ENCODE data around the gene NR1I3.
"Not testable (repeated sequence)": the region's sequence is repeated elsewhere in the genome, so short reads cannot be mapped to it uniquely, and the experiment has no call there.

NR1I3 gene, protein sequence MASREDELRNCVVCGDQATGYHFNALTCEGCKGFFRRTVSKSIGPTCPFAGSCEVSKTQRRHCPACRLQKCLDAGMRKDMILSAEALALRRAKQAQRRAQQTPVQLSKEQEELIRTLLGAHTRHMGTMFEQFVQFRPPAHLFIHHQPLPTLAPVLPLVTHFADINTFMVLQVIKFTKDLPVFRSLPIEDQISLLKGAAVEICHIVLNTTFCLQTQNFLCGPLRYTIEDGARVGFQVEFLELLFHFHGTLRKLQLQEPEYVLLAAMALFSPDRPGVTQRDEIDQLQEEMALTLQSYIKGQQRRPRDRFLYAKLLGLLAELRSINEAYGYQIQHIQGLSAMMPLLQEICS

DNA sequence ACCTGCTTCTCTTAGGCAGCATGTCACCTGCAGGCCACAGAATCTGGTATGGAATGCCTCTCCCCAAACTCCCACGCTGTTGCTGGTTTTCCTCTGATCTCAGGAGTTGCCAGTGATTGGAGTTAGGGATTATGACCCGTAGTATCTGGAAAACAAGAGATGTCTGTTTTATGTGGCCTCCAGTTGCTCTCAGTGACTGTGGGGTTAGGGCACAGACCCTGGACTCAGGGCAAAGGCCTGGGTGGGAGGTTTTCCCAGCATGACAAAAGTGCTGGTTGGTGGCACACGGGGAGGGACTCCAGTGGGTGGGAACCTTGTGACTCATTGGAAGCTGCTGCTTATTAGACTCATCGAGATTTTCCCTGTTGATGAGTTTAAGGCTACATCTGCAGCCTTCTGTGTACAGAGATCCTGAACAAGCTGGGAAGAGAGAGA is at the start of gene NR1I3:
Gene NR1I3, minus strand, starts transcription at position 165 of the 435 bp plus-strand sequence. CDS start 1,638 bp downstream, outside the sequence.
- DNase-seq = no peak

DNA sequence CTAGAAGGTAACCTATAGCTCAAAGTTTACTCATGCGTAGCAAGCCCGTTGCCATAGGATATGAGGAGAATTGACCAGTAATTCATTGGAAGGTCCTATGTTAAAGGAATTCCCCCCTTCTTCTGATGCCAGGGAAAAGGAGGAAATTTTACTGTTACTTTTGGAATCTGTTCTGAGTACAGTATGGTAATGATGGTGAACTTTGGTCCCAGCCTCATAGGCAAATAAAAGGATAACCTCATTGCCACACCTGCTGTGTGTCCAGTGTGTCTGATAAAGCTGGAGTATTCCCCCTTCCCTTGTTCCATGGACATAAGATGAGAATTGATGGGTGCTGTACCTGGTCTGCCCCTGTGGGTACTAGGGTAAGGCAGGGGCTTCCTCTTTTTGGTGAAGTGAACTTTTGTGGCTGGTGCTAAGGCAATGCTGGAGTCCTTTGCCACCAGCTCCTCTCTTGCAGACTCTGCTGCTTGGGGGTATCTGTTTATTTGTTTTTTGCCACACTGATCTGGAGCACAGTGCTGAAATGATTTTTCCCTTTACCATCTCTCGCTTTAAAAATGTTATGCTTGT is 49.6 kb upstream of the NR1I3 start:
- no peak for DNase-seq

- peak; percentile 24 for DNase-seq
Measured at GRCh38 chr1:161285521-161285920, 47.5 kb upstream of the NR1I3 start.

DNA sequence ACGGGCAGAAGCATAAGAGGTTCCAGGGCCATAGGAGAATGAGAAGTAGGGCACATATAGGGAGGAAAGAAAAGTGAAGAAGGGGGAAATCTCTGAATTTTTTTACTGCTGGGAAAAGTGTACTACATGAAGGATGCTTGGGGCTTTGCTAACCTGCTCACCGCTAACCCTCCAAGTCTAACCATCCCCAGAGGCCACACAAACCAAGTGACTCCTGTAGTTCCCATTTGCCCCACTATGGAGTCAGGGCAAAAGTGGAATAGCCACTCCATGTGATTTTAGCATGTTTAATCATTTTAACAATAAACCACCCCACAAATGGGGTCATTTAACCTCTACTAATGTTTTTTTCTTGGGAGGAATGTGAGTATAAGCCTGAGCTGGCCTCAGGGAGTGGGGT is 47.1 kb upstream of the NR1I3 start:
- DNase-seq = no peak

- no peak for DNase-seq
Measured at GRCh38 chr1:161282991-161283390, 45.0 kb upstream of the NR1I3 start.

- no peak for DNase-seq
Measured at GRCh38 chr1:161274874-161275273, 36.9 kb upstream of the NR1I3 start.

GRCh38 chr1:161273402-161273801 is 35.4 kb upstream of the NR1I3 start:
- no peak for DNase-seq

GRCh38 chr1:161267321-161267720 is 29.3 kb upstream of the NR1I3 start:
- DNase-seq = peak; percentile 25

- no peak for DNase-seq
Measured at GRCh38 chr1:161266836-161267235, 28.8 kb upstream of the NR1I3 start.

GRCh38 chr1:161266202-161266601 is 28.2 kb upstream of the NR1I3 start:
- peak; percentile 28 for DNase-seq

DNA sequence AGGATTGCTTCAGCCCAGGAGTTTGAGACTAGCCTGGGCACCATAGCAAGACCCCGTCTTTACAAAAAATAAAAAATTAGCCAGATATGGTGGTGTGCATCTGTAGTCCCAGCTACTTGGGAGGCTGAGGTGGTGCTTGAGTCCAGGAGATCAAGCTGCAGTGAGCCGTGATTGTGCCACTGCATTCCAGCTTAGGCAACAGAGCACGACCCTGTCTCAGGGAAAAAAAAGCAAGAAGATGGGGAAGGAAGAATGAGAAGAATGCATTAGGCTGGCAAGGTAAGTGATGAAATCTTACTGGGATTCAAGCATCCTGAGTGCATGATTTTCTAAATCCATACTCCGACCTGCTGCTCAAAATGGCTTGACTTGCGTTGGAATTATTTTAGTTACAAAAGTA is 27.3 kb upstream of the NR1I3 start:
- no peak for DNase-seq

DNA sequence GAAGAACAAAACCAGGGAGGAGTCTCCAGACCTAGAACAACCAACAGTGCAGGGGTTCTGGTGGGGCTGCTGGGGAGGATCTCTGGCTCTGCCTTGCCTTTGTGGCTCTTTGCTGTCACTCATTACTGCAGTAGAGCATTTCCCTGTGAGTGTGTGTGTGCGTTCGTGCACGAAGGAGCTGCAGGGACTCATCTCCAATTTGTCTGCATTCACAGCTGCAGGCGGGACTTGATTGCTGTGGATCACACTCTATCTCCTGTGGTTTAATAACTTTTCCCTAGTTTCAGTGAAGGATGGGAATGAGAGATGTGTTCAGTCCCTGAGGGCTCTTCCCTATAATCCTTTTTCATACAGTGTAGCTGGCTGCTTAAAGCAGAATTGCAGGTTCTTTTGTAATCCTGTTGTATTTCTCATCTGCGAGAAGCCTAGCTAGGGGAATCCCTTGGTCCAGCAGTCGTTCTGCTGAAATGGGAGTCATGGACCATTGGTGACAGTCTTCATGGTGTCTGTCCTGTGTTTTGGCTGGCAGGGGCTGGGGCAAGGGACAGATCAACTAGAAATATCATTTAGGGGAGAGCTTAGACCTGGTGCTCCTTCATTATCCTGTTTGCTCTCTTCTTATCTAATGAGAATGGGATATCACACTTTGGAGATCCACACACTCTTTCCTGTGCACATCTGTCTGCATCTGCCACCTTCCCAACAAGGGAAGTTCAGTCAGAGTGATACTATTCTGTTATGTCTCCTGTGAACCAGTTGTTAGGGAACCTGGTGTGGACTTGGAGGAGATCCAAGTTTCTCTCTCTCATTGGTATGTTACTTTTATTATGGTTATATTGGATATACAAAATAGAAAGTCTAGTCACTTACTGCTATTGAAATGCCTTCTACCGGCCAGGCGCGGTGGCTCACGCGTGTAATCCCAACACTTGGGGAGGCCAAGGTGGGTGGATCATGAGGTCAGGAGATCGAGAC is 23.5 kb upstream of the NR1I3 start:
- peak; percentile 12 for DNase-seq

DNA sequence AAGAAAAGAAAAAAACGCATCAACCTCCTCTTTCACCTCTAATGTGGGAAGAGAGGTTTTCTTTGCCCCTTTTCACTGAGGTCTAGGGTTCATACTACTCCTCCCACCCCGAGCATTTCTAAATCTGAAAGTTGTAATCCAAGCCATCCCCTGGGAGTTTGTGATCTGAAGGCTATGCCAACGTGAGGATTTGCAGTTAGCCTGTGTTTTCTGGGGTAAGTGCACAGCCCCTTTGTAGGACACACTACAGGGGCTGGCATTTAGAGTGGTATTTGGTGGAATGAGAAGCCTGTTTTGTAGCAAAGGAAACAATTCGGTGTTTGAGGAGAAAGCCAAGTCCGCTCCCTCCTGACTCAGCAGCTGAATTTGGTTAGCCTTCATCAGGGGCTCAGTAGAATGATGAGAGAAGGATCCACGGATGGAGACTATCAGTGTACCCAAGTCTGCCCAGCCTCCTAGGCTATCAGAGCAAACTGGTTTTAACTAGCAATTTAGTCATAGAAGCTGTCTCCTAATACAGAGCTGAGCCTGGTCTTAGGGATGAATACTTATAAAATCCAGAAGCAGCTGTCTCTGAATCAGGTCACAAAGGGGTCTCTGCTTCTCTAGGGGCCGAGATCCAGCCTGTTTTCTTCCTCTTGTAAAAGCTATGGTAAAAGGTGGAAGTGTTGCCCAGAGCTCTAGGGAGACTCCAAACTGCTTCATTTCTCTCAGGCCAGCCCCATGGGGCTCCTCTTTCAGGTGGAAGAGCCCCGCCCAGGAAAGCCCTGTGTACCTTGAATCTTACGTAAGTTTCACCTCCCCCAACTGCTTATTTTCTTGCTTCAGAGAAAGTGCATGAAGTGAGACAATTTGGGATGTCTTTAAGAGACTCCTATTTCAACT is 22.6 kb upstream of the NR1I3 start:
- no peak for DNase-seq

- DNase-seq = no peak
Measured at GRCh38 chr1:161259765-161260164, 21.8 kb upstream of the NR1I3 start.

DNA sequence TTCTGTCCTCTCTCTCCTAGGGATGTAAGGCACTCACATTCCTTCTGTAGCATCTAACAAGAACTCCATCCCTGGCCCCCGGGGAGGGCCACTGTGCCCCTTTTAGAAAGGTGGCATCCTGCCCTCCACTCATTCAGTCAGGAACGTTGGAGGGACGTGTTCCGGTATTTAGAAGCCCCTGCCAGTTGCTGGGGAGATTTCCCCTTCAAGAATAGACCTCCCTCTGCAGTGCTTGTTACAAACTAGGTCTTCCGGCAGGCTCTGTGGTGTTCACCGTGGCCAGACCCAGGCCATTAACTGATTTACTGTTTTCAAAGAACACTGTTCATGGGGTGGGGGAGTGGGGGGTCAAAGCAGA is 21.3 kb upstream of the NR1I3 start:
- no peak for DNase-seq

DNA sequence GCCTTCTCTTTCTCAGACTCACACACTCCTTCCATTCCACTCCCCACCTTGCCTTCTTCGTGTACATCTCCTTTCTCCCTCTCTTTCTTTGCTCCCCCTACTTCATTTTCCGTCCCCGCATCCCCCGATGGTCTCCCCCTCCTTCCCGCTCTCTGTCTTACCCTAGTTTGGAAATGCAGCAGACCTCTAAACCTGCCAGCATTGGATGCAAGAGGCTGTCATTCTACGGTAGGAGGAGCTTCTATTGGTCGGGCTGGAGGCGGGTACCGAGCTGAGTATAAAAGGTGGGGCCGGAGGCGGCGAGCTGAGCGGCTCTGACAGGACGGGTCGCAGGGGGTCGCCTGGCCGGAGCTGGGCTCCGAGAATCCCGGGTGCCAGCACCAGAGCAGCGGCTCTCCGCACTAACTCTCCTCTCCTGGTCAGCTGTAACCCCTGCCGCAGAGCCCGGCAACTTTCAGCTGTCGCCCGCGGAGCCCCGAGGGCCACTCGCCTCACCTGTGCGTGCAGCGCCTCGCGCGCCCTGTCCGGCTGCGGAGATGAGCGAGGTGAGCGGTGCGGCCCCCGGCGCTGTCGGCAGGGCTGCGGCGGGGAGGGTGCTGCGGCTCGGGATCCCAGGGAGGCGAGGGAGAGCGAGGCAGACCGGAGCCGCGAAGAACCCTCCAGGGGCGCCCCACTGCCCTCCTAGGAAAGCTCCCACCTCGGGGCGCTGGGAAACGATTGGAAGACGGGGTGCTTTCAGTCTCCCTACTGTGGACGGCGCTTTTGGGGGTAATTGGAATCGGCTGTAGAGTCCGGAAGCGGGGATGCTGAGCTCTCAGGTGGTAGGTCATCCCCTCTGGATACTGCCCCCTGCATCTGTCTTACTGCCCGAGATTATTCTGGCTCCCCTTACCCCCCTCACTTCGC is 20.7 kb upstream of the NR1I3 start, which contains the start of gene PCP4L1:
Gene PCP4L1, plus strand, starts transcription at position 307 of the 906 bp plus-strand sequence. Its CDS starts 230 bp downstream, at position 537.
- DNase-seq = peak; percentile 85

DNA sequence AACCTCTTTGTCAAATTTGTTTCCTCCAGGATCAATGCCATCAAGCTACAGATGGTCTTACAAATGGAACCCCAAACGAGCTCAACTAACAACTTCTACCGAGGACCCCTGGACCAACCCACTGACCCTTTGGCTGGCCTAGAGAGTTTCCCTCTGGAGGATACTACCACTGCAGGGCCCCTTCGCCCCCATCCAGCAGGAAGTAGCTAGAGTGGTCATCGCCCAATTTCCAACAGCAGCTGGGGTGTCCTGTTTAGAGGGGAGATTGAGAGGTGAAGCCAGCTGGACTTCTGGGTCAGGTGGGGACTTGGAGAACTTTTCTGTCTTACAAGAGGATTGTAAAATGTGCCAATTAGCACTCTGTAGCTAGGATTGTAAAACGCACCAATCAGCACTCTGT is 19.1 kb upstream of the NR1I3 start:
- DNase-seq = not testable (repeated sequence)

DNA sequence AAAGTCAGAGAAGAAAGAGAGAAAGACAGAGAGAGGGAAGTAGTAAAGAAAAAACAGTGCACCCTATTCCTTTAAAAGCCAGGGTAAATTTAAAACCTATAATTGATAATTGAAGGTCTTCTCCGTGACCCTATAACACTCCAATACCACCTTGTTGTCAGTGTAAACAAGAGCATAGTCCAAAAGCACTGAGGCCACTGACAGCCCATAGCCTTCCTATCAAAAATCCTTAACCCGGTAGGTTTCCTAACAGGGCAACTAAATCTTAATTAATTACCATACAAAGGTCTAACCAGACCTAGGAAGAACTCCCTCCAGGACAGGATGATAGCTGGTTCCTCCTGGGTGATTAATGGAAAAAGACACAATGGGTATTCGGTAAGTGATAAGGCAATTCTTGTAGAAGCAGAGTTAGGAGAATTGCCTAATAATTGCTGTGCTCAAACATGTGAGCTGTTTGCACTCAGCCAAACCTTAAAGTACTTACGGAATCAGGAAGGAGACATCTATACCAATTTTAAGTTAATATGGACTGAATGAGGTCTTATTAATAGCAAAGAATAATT is 18.0 kb upstream of the NR1I3 start:
- DNase-seq = not testable (repeated sequence)

DNA sequence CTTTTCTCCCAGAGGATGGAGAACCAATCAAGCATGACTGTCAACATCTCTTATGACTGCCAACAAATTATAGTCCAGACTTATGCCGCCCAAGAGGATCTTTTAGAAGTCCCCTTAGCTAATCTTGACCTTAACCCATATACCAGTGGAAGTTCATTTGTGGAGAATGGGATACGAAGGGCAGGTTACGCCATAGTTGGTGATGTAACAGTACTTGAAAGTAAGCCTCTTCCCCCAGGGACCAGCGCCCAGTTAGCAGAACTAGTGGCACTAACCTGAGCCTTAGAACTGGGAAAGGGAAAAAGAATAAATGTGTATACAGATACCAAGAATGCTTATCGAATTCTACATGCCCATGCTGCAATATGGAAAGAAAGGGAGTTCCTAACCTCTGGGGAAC is 17.3 kb upstream of the NR1I3 start:
- not testable (repeated sequence) for DNase-seq

GRCh38 chr1:161251579-161251978 is 13.6 kb upstream of the NR1I3 start:
- no peak for DNase-seq

- no peak for DNase-seq
Measured at GRCh38 chr1:161250829-161251228, 12.8 kb upstream of the NR1I3 start.
